SH-SY5Y (cell line): Measurements from ENCODE around the gene COMTD1.

Source experiments
- GATA2 ChIP-seq: IDR thresholded peaks from 2 replicates; pipeline ENCODE4 v1.6.1; 2011; ENCODE audit warnings: mild to moderate bottlenecking, low read depth, low read length
- GATA3 ChIP-seq: IDR thresholded peaks from 2 replicates; pipeline ENCODE4 v1.6.1; 2011; ENCODE audit warnings: low read depth, mild to moderate bottlenecking, low read length, moderate library complexity

- TF ChIP-seq GATA2 (no peak), GATA3 (no peak)
These were observed 37.9 kb downstream of the COMTD1 start for GRCh38 chr10:75197906-75198305.
